ENCODE results near the gene TBX6.

- peak; percentile 80 to 84 for TF ChIP-seq POLR2A (IDR thresholded peaks at IDR 0.05)
- TF ChIP-seq CTCF (IDR thresholded peaks at IDR 0.05) = no peak
- peak in 1 of 4 donors; percentile 7 for TF ChIP-seq EP300 (IDR thresholded peaks at IDR 0.05)
These were observed 16.0 kb downstream of the TBX6 start, which contains the start of gene PPP4C for GRCh38 chr16:30075503-30076275.

Measured in sigmoid colon (tissue), 4 donors.